HepG2 (cell line): ENCODE measurements around the gene CGB3. TPM values are rescaled to one million over a fixed set of nuclear protein-coding genes. Genes with fewer than 3 reads are reported as not detected.

Source experiments
- ATAC-seq: fragments of 200-7000 bp; cut with Tn5 transposase; 3 replicates; pipeline ENCODE4 v1.9.1; 2020; ENCODE audit warnings: mild to moderate bottlenecking, moderate library complexity
- BruUV-seq: library from RNA; stranded (reverse); fragments of 400-500 nt; replicated peaks from 2 replicates; lab custom pipeline; 2021; lab: Mats Ljungman, UMichigan
- CTCF ChIA-PET: fragments of 300-600 bp; formaldehyde crosslinking; extraction: SDS; loops from one replicate; lab custom pipeline; 2021; ENCODE audit warnings: low total read pairs, inconsistent platforms, low intra/inter-chr PET ratio; lab: Yijun Ruan, JAX
- POLR2A ChIA-PET: fragments of 350-600 bp; sonication (Branson Sonifier 250); formaldehyde crosslinking; loops from one replicate; lab custom pipeline; 2020; ENCODE audit warnings: antibody characterized with exemption, inconsistent platforms; lab: Yijun Ruan, JAX
- DNase-seq: peaks from one replicate; pipeline ENCODE4 v3.0.0-alpha.2; 2015; ENCODE audit warnings: low spot score
- FAIRE-seq: peaks from 3 replicates; lab custom pipeline; 2011; peaks lifted over from hg19 to GRCh38; lab: Jason Lieb, UNC
- H2AFZ ChIP-seq: one replicate; pipeline ENCODE4 v1.6.1; 2011; ENCODE audit warnings: low read length, inconsistent platforms
- H3K27ac ChIP-seq: fragments of 300-600 bp; 3 replicates; pipeline ENCODE4 v1.8.0; 2011; ENCODE audit warnings: mixed run types, mild to moderate bottlenecking, mixed read lengths, low read length, inconsistent platforms; ENCODE audit not compliant: insufficient read depth; ENCODE audit errors: extremely low read length
- H3K27me3 ChIP-seq, 2 experiments: fragments of 200-600 bp in 1 of 2; 2 replicates in 1 of 2; 3 replicates in 1 of 2; pipeline versions ENCODE4 v1.6.0 to v1.8.0; 2011; ENCODE audit warnings: low read length in 2 of 2, mild to moderate bottlenecking in 2 of 2, moderate library complexity in 2 of 2, inconsistent platforms in 1 of 2; ENCODE audit not compliant: insufficient read depth in 2 of 2, control insufficient read depth in 1 of 2
- H3K36me3 ChIP-seq, 2 experiments: fragments of 200-600 bp in 1 of 2; replicated peaks in 1 of 2; 2 replicates in 1 of 2; 3 replicates in 1 of 2; pipeline versions ENCODE4 v1.5.1 to v1.8.0; 2011; ENCODE audit warnings: low read length in 2 of 2, inconsistent platforms in 1 of 2; ENCODE audit not compliant: insufficient read depth in 2 of 2, control insufficient read depth in 1 of 2
- H3K4me1 ChIP-seq: 2 replicates; pipeline ENCODE4 v1.5.1; 2012; ENCODE audit warnings: low read length, inconsistent platforms; ENCODE audit not compliant: insufficient read depth
- H3K4me2 ChIP-seq: 2 replicates; pipeline ENCODE4 v1.6.0; 2011; ENCODE audit warnings: low read depth, low read length, inconsistent platforms
- H3K4me3 ChIP-seq, 3 experiments: fragments of 200-600 bp in 1 of 3; sonication (generic), shearing (Covaris generic) in 1 of 3; replicated peaks in 1 of 3; 2 replicates each; pipeline ENCODE4 v1.5.1; 2011 to 2016; ENCODE audit warnings: low read length in 3 of 3, inconsistent platforms in 2 of 3, low read depth in 2 of 3, mild to moderate bottlenecking in 2 of 3, control low read depth in 1 of 3, mixed read lengths in 1 of 3; ENCODE audit not compliant: insufficient read depth in 1 of 3
- H3K79me2 ChIP-seq: one replicate; pipeline ENCODE4 v1.6.1; 2011; ENCODE audit warnings: low read length, inconsistent platforms; ENCODE audit not compliant: insufficient read depth
- H3K9ac ChIP-seq: 2 replicates; pipeline ENCODE4 v1.6.0; 2011; ENCODE audit warnings: mild to moderate bottlenecking, low read depth, low read length, inconsistent platforms; ENCODE audit not compliant: insufficient read depth
- H3K9me3 ChIP-seq: 2 replicates; pipeline ENCODE4 v1.5.1; 2012; ENCODE audit warnings: mild to moderate bottlenecking, low read length
- H4K20me1 ChIP-seq: 2 replicates; pipeline ENCODE4 v1.6.0; 2011; ENCODE audit warnings: inconsistent platforms, mild to moderate bottlenecking, low read length, moderate library complexity; ENCODE audit not compliant: insufficient read depth
- DNMT3B ChIP-seq: conservative IDR thresholded peaks from 2 replicates; pipeline ENCODE4 v1.6.1; 2016; ENCODE audit warnings: missing biosample characterization, control low read depth
- NFAT5 ChIP-seq: sonication (generic); formaldehyde crosslinking; IDR thresholded peaks from 2 replicates; pipeline ENCODE4 v1.4.0; 2020; ENCODE audit warnings: missing genetic modification reagents
- NFKB2 ChIP-seq: sonication (generic); formaldehyde crosslinking; IDR thresholded peaks from 2 replicates; pipeline ENCODE4 v1.4.0; 2020; ENCODE audit warnings: missing genetic modification reagents, borderline replicate concordance
- SIX1 ChIP-seq: sonication (generic); formaldehyde crosslinking; IDR thresholded peaks from 2 replicates; pipeline ENCODE4 v1.4.0; 2020; ENCODE audit warnings: missing genetic modification reagents, borderline replicate concordance
- ZBTB2 ChIP-seq: sonication (generic); formaldehyde crosslinking; IDR thresholded peaks from 2 replicates; pipeline ENCODE4 v1.8.0; 2022; ENCODE audit warnings: low read depth, missing genetic modification reagents
- ZIK1 ChIP-seq: sonication (generic); formaldehyde crosslinking; IDR thresholded peaks from 2 replicates; pipeline ENCODE4 v1.5.0; 2020; ENCODE audit warnings: mild to moderate bottlenecking, low read depth, missing genetic modification reagents, borderline replicate concordance
- ZNF484 ChIP-seq: sonication (generic); formaldehyde crosslinking; IDR thresholded peaks from 2 replicates; pipeline ENCODE4 v1.5.1; 2020; ENCODE audit warnings: mild to moderate bottlenecking, low read depth, missing genetic modification reagents, borderline replicate concordance
- WGBS: methylation state at CpG from one replicate; pipeline ENCODE4 v1.1.6; 2017; ENCODE audit warnings: low lambda C conversion rate; 5-methylcytosine and 5-hydroxymethylcytosine counted together
- in situ Hi-C: cut with HindIII; loops from 2 replicates; pipeline ENCODE4 v1.10.0; 2017; ENCODE audit warnings: low pct_unique_long_range_greater_than_20kb; ENCODE audit not compliant: extremely low pct_ligation_motif_present
- intact Hi-C: fragments of 100-400 bp; cut with micrococcal nuclease; formaldehyde crosslinking; loops from one replicate; pipeline ENCODE4 v1.10.0; 2022; ENCODE audit not compliant: unreplicated experiment
- polyA plus RNA-seq, 8 experiments: library from polyadenylated mRNA; depleted of rRNA in 3 of 8; stranded (reverse) in 7 of 8; unstranded in 1 of 8; fragments of >200 nt; fragmentation: Illumina TruSeq in 4 of 8; extraction: Trizol in 4 of 8; gene quantifications; 2 replicates each; pipeline versions ENCODE4 v1.2.1 to v1.2.3, GENCODE V29; 2011 to 2016; ENCODE audit warnings: low read depth in 4 of 8, missing spikeins in 1 of 8, mixed read lengths in 1 of 8; ENCODE audit not compliant: insufficient read depth in 1 of 8
- total RNA-seq, 5 experiments: library from RNA; depleted of rRNA; stranded (reverse); fragments of >200 nt; fragmentation: Illumina TruSeq; extraction: Trizol; gene quantifications; 2 replicates each; pipeline ENCODE4 v1.2.3, GENCODE V29; 2016; ENCODE audit warnings: low read depth in 1 of 5
- TF ChIP-seq, protein P1 (sequence below): sonication (generic); formaldehyde crosslinking; IDR thresholded peaks from 2 replicates; pipeline ENCODE4 v1.5.0; 2020; ENCODE audit warnings: missing genetic modification reagents

CGB3 gene
- total and polyA plus RNA-seq, 2 of the 13 experiments (the other 11 are each of a cell fraction or from before 2014, with no cell fraction given), result not detected

GRCh38 chr19:48977061-48977460, 47.1 kb downstream of the CGB3 start:
- no peak for TF ChIP-seq SIX1 (CRISPR knock-in tag)
- TF ChIP-seq DNMT3B (CRISPR knock-in tag), result no peak
- TF ChIP-seq ZBTB2 (CRISPR knock-in tag), result no peak
- TF ChIP-seq ZNF484 (CRISPR knock-in tag), result no peak
- TF ChIP-seq, protein P1, sequence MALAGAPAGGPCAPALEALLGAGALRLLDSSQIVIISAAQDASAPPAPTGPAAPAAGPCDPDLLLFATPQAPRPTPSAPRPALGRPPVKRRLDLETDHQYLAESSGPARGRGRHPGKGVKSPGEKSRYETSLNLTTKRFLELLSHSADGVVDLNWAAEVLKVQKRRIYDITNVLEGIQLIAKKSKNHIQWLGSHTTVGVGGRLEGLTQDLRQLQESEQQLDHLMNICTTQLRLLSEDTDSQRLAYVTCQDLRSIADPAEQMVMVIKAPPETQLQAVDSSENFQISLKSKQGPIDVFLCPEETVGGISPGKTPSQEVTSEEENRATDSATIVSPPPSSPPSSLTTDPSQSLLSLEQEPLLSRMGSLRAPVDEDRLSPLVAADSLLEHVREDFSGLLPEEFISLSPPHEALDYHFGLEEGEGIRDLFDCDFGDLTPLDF (CRISPR knock-in tag), result no peak
- no peak for TF ChIP-seq NFKB2
- TF ChIP-seq NFAT5 (CRISPR knock-in tag), result no peak
- TF ChIP-seq ZIK1 (CRISPR knock-in tag), result no peak
- Histone ChIP-seq H3K79me2 (no peaks in the 10 kb centered on the region), H3K27ac (no peak overlapping the region), H3K9me3 (no peaks in the 10 kb centered on the region), H3K4me1 (no peaks in the 10 kb centered on the region), H3K9ac (no peak overlapping the region), H4K20me1 (no peaks in the 10 kb centered on the region), H3K4me3 (no peak overlapping the region), H3K36me3 (peaks cover 13 to 31% of the 10 kb centered on the region in 2 experiments; a peak in 4 of 5 replicates), H3K4me2 (no peak overlapping the region), H2AFZ (no peak overlapping the region), H3K27me3 (no peaks in the 10 kb centered on the region)
- POLR2A ChIA-PET, result interaction anchor here (4.1 kb wide), 1 partner anchor 16 kb away, joined by 18 read pairs; the partner anchor contains the start of genes GYS1 and RUVBL2
- no peak for FAIRE-seq
- no TSS peak for BruUV-seq
- no peak for ATAC-seq
- DNase-seq, result no peak
- 94% methylated on average over 2 of the region's 2 CpGs for WGBS
- intact Hi-C loops, result no loop called here
- CTCF ChIA-PET, result no interaction called here
- in situ Hi-C loops, result no loop called here
